Caco-2 (cell line): ENCODE measurements around the gene CTF1. TPM values are rescaled to one million over a fixed set of nuclear protein-coding genes. Genes with fewer than 3 reads are reported as not detected.

Source experiments
- BruUV-seq: library from RNA; stranded (reverse); fragments of 400-500 nt; replicated peaks from 2 replicates; lab custom pipeline; 2021; lab: Mats Ljungman, UMichigan
- CTCF ChIA-PET: fragments of 300-600 bp; sonication (Branson Sonifier 250); formaldehyde crosslinking; loops from one replicate; lab custom pipeline; 2022; ENCODE audit warnings: antibody characterized with exemption; lab: Charles Lee
- POLR2A ChIA-PET: fragments of 300-600 bp; sonication (Branson Sonifier 250); formaldehyde crosslinking; loops from one replicate; lab custom pipeline; 2022; ENCODE audit warnings: antibody characterized with exemption; lab: Charles Lee
- DNase-seq, 2 experiments: peaks; one replicate each; pipeline versions ENCODE4 v3.0.0 to v3.0.0-alpha.2; 2020 to 2022
- H3K27me3 ChIP-seq: replicated peaks from 2 replicates; pipeline ENCODE4 v1.6.0; 2011; ENCODE audit warnings: low read length; ENCODE audit not compliant: control insufficient read depth, insufficient read depth
- H3K36me3 ChIP-seq: 2 replicates; pipeline ENCODE4 v1.5.1; 2011; ENCODE audit warnings: low read length; ENCODE audit not compliant: control insufficient read depth, insufficient read depth
- H3K4me1 ChIP-seq: fragments of 250-450 bp; sonication (Bioruptor Pico); 2 replicates; pipeline ENCODE4 v1.5.1; 2020; ENCODE audit warnings: mild to moderate bottlenecking
- H3K4me3 ChIP-seq: 2 replicates; pipeline ENCODE4 v1.5.1; 2011; ENCODE audit warnings: low read depth, mild to moderate bottlenecking, control low read depth, low read length
- H3K9me3 ChIP-seq: fragments of 250-450 bp; sonication (Bioruptor Pico); 2 replicates; pipeline ENCODE4 v1.5.1; 2020; ENCODE audit warnings: mild to moderate bottlenecking, moderate library complexity
- H3K27ac Mint-ChIP-seq: one replicate; pipeline ENCODE4 v1.8.0; 2022; ENCODE audit warnings: mixed read lengths; ENCODE audit not compliant: unreplicated experiment
- H3K27me3 Mint-ChIP-seq: one replicate; pipeline ENCODE4 v1.8.0; 2022; ENCODE audit warnings: mixed read lengths; ENCODE audit not compliant: insufficient read depth, unreplicated experiment
- H3K36me3 Mint-ChIP-seq: one replicate; pipeline ENCODE4 v1.8.0; 2022; ENCODE audit warnings: mild to moderate bottlenecking, mixed read lengths; ENCODE audit not compliant: insufficient read depth, unreplicated experiment
- H3K4me1 Mint-ChIP-seq: one replicate; pipeline ENCODE4 v1.8.0; 2022; ENCODE audit warnings: low read depth, mixed read lengths; ENCODE audit not compliant: unreplicated experiment
- H3K4me3 Mint-ChIP-seq: one replicate; pipeline ENCODE4 v1.8.0; 2022; ENCODE audit warnings: mild to moderate bottlenecking, moderate library complexity, mixed read lengths; ENCODE audit not compliant: unreplicated experiment
- H3K9me3 Mint-ChIP-seq: one replicate; pipeline ENCODE4 v1.8.0; 2022; ENCODE audit warnings: mixed read lengths; ENCODE audit not compliant: unreplicated experiment
- CTCF ChIP-seq, 2 experiments: fragments of 200-600 bp in 1 of 2; IDR thresholded peaks; 1 replicate in 1 of 2; 2 replicates in 1 of 2; pipeline versions ENCODE4 v1.5.1 to v1.8.0; 2011 to 2022; ENCODE audit warnings: antibody characterized with exemption in 1 of 2, control low read depth in 1 of 2, inconsistent platforms in 1 of 2, low read depth in 1 of 2, low read length in 1 of 2, mild to moderate bottlenecking in 1 of 2, moderate library complexity in 1 of 2; ENCODE audit not compliant: insufficient read depth in 1 of 2, severe bottlenecking in 1 of 2, unreplicated experiment in 1 of 2
- intact Hi-C: fragments of 100-400 bp; cut with micrococcal nuclease; formaldehyde crosslinking; loops from one replicate; pipeline ENCODE4 v1.10.0; 2022; ENCODE audit not compliant: unreplicated experiment
- total RNA-seq: library from RNA; stranded (reverse); gene quantifications from 2 replicates; pipeline ENCODE4 v1.2.3, GENCODE V29; 2022

CTF1 gene
- total RNA-seq, 1 experiment from 2014 or later, result 2.4 TPM

GRCh38 chr16:30894540-30895368, 1.7 kb upstream of the CTF1 start:
- Histone ChIP-seq H3K4me1 (peaks cover 30% of the 10 kb centered on the region), H3K4me3 (peak overlapping the region; percentile 77), H3K27me3 (no peaks in the 10 kb centered on the region), H3K9me3 (no peaks in the 10 kb centered on the region), H3K36me3 (no peaks in the 10 kb centered on the region; the same call in 1 of the 2 replicates)
- H3K4me1 Mint-ChIP-seq, result peaks cover 23% of the 10 kb centered on the region
- no peaks in the 10 kb centered on the region for H3K27me3 Mint-ChIP-seq
- TSS peak; percentile 82 for BruUV-seq
- ChIA-PET POLR2A (no interaction called here), CTCF (no interaction called here)
- peaks cover 19% of the 10 kb centered on the region for H3K36me3 Mint-ChIP-seq
- TF ChIP-seq CTCF (IDR thresholded peaks at IDR 0.05; ENCODE audit: insufficient read depth in 1 of 2, low read depth in 1 of 2, low read length in 1 of 2, severe bottlenecking in 1 of 2, unreplicated experiment in 1 of 2), result no peak
- peak overlapping the region; percentile 90 for H3K4me3 Mint-ChIP-seq
- intact Hi-C loops, result no loop called here
- no peaks in the 10 kb centered on the region for H3K9me3 Mint-ChIP-seq
- H3K27ac Mint-ChIP-seq, result peak overlapping the region; percentile 45
- no peak for DNase-seq

DNA sequence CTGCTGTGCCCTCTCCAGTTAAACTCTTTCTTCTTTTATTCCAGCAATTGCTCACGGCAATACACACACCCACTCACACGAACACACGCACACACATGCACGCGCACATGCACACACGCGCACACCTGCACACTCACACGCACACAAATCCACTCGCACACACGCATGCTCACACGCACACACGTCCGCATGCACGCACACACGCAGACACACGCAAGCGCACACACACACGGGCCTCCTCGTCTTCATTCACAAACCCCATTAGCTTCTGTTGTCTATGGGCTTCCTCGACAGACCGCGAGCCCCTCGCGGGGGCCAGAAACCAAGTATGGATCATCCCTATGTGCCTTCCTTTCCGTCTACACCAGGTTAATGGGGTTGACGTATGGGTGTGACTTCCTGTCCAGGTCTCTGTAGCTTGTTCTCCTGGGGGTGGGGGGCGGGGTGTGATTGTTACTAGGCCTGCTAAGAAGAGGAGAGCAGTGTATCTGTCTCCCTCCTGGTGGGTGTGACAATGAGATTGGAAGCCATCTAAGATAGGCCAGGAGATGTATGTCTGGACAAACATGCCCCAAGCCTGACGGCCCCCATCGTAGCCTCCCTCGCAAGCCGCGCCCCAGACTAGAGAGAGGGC, 670 bp upstream of the CTF1 start:
- Histone ChIP-seq H3K4me1 (peaks cover 30% of the 10 kb centered on the region), H3K4me3 (peak overlapping the region; percentile 41), H3K27me3 (no peaks in the 10 kb centered on the region), H3K36me3 (no peaks in the 10 kb centered on the region; the same call in 1 of the 2 replicates), H3K9me3 (no peaks in the 10 kb centered on the region)
- no peak for TF ChIP-seq CTCF (IDR thresholded peaks at IDR 0.05; ENCODE audit: insufficient read depth in 1 of 2, low read depth in 1 of 2, low read length in 1 of 2, severe bottlenecking in 1 of 2, unreplicated experiment in 1 of 2)
- DNase-seq, result peak in 1 of 2 experiments; percentile 88
- Mint-ChIP-seq H3K4me1 (peaks cover 23% of the 10 kb centered on the region), H3K27ac (peak overlapping the region; percentile 83), H3K9me3 (no peaks in the 10 kb centered on the region), H3K4me3 (peak overlapping the region; percentile 90), H3K36me3 (peaks cover 16% of the 10 kb centered on the region), H3K27me3 (no peaks in the 10 kb centered on the region)
- intact Hi-C loops, result loop anchor here (1.0 kb wide), 2 partner anchors 27 to 51 kb away; no protein-coding TSS in a partner anchor
- no TSS peak for BruUV-seq
- ChIA-PET POLR2A (interaction anchor here (0.6 to 1.6 kb wide), 2 partner anchors 21 to 107 kb away, joined by 5 to 8 read pairs; no protein-coding TSS in a partner anchor), CTCF (interaction anchor here (0.6 to 1.4 kb wide), 4 partner anchors 46 to 138 kb away, joined by 3 to 10 read pairs (median 6); no protein-coding TSS in a partner anchor)
